ENCODE measurements around the gene WFIKKN1. TPM values are rescaled to one million over a fixed set of nuclear protein-coding genes. Genes with fewer than 3 reads are reported as not detected.
"Not testable (repeated sequence)": the region's sequence is repeated elsewhere in the genome, so short reads cannot be mapped to it uniquely, and the experiment has no call there.

The WFIKKN1 gene
- total RNA-seq, 1 experiment from 2014 or later = not detected

DNA sequence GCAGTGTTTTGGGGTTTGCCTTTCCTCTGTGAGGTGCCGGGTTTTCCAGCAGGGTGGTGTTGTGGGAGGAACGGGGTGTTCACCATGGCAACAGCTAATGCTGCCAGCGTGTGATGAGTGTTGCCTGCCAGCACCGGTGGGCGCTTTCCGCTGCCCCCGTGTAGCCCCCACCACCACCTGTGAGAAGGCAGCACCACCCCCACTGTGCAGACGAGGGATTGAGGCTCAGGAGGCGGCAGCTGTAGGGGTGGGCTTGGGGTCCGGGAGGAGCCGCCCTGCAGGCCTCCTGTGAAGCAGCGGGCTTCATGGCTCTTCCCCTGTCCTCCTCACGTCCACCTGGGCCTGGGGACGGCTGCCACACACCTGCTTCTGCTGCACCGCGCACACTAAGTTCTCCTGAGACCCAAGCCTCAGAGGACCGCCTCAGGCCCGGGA is 35.7 kb upstream of the WFIKKN1 start:
- DNase-seq (ENCODE audit: low read depth) = no peak

DNA sequence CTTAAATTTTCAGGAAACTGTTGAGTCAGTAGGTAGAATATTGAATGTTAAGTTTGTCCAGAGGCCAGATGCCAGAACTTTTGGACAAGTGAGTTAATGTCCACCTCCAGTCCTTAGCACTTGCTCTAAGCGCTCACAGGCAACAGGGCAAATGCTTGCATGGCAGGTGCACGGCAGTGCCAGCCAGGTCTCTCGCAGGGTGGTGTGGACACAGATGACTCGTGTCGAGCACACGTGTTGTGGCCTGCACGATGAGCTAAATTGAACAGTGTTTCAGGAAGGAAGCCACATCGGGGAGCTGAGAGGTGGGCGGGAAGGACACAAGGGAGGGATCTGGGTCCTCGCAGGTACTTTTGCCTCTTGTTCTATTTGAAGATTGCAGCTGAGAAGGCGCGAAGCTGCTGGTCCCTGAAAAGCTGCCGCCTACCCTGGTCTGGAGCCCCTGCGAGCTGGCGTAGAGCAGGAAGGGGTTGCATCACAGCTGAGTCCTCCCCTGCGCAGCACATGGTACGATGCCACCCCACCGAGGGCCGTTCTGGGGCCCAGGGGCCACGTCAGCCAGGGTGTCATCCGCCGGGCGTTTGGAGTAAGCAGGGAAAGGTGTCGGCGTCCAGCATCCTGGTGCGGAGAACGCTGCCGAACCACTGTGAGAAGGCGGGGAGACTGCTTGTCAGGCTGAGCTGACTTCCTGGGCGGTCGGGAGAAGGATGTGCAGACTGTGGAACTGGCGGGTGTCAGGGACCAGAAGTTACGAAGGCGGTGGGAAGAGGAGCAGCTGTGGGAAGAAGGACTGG is 34.6 kb upstream of the WFIKKN1 start:
- no peak for DNase-seq (ENCODE audit: low read depth)

DNA sequence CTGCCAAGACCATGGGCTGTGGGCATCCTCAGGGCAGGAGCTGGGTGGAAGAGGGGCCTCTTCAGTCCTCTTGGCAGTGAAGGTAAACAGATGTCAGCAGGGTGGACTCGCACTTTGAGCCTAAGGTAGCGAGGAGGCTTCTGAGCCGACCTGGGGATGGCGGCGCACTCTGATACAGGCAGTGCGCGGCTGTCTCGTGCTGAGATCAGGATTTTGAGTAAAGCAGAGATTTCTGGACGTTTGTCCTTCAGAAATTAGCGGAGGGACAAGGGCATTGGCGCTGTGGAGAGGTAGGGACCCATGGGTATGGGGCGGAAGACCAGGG is 34.1 kb upstream of the WFIKKN1 start:
- DNase-seq (ENCODE audit: low read depth) = no peak

DNA sequence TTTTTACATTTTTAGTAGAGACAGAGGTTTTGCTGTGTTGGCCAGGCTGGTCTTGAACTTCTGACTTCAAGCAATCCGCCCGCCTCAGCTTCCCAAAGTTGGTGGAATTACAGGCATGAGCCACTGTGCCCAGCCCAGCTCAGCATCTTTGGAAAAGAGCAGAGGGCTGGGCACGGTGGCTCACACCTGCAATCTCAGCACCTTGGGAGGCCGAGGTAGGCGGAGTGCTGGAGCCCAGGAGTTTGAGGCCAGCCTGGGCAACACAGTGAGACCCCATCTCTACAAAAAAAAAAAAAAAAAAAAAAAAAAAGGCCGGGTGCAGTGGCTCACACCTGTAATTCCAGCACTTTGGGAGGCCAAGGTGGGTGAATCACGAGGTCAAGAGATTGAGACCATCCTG is 33.1 kb upstream of the WFIKKN1 start:
- DNase-seq (ENCODE audit: low read depth) = not testable (repeated sequence)

DNA sequence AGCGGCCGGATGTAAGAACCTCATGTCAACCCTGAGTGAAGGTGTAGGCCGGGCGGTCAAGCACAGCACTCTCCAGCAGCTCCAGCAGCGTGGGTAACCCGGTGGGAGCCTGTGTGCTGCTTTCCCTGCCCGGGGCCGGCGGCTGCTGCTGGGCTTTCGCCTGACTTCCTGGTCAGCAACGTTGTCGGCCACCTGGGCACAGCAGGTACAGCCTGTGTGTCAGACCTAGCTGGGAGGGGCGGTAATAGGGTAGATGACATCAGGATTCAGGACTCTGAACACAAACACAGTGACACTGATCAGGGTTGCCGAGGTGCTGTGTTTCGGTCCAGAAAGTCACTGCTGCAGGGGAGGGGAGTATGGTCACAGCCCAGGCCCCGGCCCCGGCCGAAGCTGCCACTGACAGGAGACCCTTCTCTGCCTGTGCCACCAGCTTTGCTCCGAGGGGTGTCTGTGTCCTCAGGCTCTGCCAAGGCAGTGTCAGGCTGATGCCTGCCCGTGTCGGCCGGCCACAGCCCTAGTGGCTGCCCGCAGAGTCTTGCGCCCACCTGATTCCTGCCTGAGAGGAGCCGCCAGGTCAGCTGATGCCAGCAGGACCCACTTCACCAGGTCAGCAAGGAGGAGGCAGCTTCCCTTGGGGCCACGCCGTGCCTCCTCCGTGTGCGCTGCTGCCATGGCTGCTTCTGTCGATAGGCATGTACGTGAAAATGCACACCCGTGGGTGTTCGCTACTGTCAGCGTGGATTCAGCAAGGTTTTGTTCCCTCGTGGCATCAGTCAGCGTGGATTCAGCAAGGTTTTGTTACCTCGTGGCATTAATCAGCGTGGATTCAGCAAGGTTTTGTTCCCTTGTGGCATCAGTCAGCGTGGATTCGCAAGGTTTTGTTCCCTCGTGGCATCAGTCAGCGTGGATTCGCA is 31.7 kb upstream of the WFIKKN1 start:
- no peak for DNase-seq (ENCODE audit: low read depth)

DNA sequence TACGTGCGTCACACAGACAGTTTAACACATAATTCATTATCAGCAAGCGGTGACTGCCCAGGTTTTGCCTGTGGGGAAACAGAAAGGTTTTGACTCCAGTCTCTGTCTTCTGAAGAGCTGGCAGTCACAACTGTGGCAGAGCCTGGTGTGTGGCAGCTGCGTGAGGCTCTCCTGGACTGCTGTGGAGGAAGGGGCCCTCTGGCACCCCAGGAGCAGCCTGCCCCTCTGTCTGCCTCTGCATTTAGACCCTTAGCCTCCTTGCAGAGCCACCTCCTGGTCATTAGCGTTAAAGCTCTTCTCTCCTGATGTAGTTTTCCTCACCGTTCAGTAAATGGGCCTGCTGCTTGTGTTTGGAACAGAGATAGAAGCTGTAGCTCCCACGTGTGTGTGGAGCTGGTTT is 30.0 kb upstream of the WFIKKN1 start:
- DNase-seq (ENCODE audit: low read depth) = no peak

DNA sequence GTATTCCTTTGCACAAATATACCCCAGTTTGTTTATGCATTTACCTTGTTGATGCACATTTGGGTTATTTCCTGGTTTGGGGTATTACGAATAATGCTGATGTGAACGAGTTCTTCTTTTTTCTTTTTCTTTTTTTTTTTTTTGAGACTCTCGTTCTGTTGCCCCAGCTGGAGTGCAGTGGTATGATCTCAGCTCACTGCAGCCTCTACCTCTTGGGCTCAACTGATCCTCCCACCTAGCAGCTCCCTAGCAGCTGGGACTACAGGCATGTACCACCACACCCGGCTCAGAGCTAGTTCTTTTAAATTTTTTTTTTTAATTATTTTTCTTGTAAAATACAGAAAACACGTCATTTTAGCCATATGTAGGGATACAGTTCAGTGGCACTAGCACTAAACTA is 26.9 kb upstream of the WFIKKN1 start:
- no peak for DNase-seq (ENCODE audit: low read depth)

DNA sequence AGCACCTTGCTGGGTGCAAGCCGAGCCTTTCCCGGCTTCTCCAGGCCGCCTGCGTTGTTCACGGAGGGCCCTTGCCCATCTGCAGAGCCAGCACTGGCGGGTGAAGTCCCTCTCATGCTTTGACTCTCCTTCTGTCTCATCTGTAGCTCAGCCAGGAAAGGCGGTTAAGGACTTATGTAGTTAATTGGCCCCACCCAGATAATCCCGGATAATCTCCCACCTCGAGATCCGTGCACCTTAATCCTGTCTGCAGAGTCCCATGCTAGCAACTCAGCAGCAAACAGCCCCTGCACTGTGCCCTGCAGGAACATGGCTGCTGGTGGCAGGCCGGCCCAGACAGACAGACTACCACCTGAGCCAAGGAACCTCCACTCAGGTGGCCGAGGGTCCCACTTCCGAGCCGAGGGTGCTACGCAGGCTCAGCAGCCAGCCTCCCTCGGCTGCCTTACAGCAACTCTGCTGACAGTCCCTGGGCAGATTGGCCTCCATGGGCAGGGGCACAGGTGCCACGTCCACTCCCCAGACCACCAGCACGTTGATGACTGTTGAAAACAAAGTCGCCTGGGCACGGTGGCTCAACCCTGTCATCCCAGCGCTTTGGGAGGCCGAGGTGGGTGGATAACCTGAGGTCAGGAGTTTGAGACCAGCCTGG is 24.0 kb upstream of the WFIKKN1 start:
- no peak for DNase-seq (ENCODE audit: low read depth)

DNA sequence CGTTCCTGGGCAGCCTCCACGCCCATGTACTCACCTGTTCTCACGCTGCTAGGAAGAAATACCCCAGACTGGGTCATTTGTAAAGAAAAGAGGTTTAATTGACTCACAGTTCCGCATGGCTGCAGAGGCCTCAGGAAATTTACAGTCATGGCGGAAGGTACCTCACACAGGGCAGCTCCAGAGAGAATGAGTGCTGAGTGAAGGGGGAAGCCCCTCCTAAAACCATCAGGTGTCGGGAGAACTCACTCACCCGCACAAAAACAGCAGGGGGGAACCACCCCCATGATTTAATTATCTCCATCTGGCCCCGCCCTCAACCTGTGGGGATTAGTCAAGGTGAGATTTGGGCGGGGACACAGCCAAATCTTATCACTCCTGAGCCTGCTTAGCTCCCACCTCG is 22.8 kb upstream of the WFIKKN1 start:
- no peak for DNase-seq (ENCODE audit: low read depth)

DNA sequence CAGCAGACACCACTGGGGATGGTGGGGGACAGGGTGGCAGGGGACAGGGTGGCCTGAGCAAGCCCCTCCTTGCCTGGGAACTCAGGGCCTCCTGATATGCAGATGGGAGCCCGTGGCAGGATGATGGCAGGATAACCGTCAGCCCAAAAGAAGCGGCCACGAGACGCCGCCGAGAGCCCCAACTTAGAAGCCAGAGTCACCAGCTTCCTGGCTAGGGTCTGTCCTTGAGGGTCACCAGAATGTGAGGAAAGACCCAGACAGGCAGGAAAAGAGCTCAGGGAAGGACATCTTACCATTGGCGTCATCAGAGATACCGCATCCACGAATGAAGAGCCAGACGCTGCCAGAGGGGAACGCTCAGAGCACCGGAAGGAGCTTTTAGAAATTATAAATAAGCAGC is 21.5 kb upstream of the WFIKKN1 start:
- no peak for DNase-seq (ENCODE audit: low read depth)

DNA sequence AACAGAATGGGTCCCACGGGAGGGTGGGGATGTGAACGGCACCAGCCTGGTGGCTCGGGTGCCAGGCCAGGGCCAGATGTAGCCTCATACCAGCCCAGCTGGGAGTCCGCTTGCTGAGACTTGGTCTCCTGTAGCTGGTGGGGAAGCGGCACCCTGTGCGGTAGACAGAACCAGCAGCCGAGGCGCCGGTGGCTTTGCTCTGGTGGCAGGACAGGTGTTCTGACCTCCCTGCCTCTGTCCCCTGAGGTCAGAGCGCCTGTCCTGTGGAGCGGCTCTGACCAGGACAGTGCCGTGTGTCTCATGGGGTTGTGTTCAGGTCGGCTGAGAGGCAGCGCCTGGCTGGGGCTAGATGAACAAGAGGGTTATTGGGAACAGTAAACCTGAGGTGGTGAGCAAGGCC is 20.8 kb upstream of the WFIKKN1 start:
- no peak for DNase-seq (ENCODE audit: low read depth)

DNA sequence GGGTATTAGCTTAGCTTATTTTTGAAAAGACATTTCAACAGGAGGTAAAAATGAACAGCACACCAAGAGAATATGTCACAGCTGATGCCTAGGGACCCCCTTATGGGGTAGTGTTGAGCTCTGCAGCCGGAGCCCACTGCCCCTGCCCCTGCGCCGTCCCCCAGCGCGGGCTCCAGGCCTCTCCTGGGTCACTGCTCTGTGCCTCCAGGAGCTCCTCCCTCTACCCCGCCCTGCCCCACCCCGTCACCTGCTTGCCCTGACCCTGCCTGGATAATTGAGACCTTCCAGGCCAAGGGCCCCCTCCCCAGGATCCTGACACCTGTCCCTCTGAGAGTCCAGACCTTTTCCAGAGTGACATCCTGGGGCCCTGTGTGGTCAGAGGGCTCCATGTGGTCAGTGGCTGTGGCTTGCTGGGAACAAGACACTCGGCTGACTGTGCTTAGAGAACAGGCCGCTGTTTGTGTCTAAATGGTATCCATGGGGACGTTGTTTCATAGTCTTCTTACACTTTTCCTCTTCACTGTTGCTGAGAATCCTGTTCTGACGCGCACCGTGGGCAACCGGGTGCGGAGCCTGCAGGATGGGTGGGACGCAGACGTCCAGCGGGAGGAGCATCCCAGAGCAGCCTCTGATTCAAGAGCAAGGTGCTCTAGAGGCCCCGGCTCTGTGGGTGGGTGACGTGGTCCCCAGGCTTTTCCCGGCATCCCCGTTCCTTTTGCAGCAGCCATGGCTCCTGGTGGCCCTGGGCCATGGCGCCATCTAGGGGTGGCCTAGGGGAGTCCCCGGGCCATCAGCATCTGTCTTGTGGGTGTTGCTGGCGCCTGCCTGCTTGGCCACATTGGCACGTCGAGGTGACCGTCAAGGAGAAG is 20.0 kb upstream of the WFIKKN1 start:
- no peak for DNase-seq (ENCODE audit: low read depth)

DNA sequence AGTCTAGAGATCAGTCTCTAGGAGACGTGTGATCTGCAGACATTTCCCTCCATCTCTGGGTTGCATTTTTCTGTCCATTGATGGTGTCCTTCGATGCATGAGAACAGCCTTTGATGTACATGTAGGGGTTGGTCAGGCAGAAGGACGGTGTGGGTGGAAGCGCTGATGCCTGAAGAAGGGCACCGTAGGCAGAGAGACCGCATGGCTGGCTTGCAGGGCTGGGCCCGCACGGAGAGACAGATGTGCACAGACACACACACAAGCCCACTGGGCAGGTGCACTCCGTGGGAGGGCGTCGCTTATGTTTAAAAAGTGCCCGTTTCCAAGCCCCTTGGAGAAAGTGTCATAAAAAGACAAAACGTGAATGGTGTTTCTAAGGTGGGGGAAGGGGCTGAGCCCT is 15.7 kb upstream of the WFIKKN1 start:
- DNase-seq (ENCODE audit: low read depth) = no peak

DNA sequence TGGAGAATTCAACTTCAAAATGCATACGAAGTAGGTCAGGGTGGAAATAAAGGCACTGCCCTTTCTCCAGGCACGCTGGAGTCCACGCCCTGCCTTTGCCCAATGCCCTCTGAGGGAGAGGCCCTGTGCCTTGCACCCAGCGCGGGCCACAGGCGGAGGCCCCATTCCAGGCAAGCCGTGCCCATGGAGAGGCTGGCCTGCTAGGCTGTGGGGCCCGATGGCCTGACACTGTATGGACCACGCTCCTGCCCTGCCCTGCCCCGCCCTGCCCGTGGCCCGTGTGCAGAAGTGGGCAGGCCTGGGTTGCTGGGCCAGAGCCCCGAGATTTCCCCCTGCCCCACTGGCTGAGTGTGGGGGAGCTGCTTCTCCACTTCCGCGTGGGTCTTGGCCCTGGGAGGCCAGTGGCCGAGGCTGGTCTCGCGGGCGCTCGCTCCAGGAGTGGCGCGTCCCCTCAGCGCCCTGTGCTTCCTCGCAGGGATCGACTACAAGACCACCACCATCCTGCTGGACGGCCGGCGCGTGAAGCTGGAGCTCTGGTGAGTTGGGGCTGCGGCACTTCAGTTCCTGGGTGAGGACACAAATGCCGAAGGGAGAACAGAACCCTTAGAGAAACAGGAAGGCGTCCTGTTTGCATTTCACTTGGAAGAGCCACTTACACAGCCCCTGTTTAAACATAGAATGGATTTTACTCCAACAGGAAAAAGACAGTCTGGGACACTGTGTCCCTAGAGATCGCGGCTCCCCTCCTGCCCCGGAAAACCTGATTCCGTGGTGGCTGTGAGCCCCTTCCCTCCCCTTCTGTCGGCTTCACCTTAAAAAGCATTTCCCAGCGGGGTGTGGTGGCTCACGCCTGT is 13.8 kb upstream of the WFIKKN1 start:
- DNase-seq (ENCODE audit: low read depth) = no peak

DNA sequence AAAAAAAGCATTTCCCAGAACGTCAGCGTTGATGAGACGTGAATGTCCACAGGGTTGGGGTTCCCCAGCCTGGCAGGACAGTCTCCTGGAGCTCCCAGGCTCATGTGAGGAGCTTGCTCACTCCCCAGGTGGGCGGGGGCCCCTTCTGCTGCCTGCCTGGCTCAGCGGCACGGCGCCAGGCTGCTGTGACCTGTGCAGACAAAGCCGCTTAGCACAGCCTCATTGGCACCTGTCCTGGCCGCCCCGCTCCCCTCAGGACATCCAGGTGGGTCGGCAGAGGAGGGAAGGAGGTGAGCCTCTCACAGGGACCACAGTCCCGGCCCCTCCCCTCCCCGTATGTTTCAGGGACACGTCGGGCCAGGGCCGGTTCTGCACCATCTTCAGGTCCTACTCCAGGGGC is 12.9 kb upstream of the WFIKKN1 start:
- DNase-seq (ENCODE audit: low read depth) = no peak

DNA sequence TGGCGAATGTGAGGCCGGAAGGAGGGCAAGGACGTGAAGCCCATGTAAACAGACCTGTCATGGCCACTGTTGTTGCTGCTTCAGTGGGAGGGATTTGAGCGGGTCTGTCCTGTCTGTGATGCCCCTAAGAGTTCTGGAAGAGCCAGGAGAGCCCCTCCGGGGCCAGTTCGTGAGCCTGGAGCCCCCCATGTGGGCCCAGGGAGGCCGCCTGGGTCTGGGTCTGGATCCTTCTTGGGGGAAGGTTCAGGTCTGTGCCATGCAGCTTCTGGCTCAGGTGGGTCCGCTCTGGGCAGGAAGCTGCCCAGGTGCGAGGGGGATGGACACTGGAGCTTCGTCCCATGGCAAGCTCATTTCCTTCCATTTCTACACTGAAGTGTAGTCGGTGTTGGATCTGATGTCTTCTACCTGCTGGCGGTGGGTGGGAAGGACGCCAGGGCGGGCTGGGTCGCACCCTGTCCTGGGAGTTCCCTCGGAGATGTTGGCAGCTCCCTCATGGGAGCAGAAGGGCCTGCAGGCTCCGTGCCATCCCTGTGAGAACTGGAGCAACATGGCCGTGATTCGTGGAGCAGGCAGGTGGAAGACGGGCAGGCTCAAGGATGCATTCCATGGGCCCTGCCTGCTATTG is 11.2 kb upstream of the WFIKKN1 start:
- no peak for DNase-seq (ENCODE audit: low read depth)

DNA sequence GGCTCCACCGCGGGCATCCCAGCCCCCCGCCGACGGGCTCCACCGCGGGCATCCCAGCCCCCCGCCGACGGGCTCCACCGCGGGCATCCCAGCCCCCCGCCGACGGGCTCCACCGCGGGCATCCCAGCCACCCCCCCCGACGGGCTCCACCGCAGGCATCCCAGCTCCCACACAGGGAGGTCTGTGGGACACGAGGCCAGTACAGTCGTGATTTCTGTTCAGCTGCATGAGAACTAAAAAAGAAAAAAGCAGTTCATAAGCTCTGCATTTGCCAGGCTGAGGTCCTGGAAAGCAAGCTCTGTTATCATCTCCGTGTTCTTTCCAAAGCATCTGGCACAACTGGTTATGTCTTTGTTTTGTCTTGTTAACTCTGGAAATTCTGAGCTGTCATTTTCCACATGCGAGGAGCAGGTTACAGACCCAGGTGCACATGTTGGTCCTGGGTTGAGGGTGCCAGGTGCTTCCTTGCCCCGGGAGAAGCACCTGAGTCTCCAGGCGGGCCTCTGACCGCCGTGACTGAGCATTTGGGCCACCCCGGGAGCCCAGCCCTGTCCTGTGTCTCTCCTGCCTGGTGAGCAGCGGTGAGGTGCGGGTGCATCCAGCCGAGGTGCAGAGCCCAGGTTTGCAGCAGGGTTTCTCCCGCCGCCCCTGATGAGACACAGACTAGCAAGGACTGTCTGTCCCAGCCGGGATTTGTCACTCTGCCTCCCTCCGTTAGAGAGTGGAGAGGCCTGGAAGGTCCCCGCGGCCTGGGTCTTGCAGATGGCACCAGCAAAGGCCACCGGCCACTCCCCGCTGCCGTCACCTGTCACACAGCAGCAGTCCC is 9.9 kb upstream of the WFIKKN1 start:
- DNase-seq (ENCODE audit: low read depth) = no peak

DNA sequence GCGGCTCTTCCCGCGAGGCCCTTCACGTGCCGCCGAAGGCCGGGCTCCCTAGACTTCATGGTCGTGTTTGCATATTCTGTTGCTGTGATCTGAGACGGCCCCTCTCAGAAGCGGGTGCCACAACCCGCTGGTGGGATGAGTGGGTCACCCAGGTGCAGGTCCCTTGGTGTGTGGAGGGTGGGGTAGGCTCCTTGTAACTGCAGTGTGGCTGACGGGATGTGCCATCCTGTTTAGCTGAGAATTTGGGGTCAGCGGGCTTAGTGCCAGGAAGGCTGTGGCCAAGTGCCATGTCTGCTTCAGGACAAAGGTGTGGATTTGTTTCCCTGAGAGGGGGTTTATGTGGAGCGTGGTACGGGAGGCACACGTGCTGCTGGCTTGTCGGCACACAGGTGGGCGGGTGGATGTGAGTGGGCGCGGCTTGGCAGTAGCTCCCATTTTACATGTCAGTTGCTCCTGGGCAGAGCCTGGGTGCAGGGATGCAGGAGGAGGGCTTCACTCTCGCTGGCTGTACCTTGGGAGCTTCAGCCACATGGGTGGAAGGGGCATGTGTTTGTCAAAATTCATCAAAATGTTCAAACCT is 9.2 kb upstream of the WFIKKN1 start:
- no peak for DNase-seq (ENCODE audit: low read depth)

DNA sequence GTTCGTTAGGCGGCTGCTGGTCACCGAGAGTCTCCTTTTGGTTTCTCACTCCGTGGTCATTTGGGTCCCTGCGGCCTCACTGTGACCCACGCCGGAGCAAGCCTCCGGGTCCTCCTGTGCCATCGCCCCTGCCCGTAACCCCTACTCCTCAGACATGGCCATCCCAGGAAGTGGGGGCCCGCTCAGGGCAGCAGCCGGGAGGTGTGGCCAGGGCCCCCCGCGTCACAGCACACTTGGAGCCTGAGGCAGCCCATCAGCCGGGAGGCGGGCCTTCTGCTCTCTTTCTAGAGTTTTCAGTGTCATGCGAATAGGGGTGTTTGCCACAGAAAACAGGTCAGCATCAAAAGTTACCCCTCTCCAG is 7.9 kb upstream of the WFIKKN1 start:
- DNase-seq (ENCODE audit: low read depth) = no peak

Measured in RPMI7951 (cell line).